DND-41 (cell line): ENCODE measurements around the gene DBNL.

Experiments used
- CTCF ChIP-seq: IDR thresholded peaks from 2 replicates; pipeline ENCODE4 v1.5.1; 2012; ENCODE audit warnings: borderline replicate concordance, low read length, moderate library complexity, mild to moderate bottlenecking; ENCODE audit not compliant: poor library complexity, severe bottlenecking; ENCODE audit errors: extremely low read depth
- EZH2 ChIP-seq: IDR thresholded peaks from 3 replicates; pipeline ENCODE4 v1.6.1; 2012; ENCODE audit warnings: borderline replicate concordance, low read depth, mild to moderate bottlenecking, moderate library complexity, low read length, inconsistent platforms; ENCODE audit not compliant: severe bottlenecking

- TF ChIP-seq CTCF, result no peak
- no peak for TF ChIP-seq EZH2
Measured at GRCh38 chr7:44107116-44107960, 62.8 kb downstream of the DBNL start.
